Trophoblast cell (in vitro differentiated cells and primary cell): ENCODE measurements around the gene ATP2C2.

Experiments
- DNase-seq, 2 donors: peaks; one replicate each; pipeline ENCODE4 v3.0.0-alpha.2; 2016
- H2AFZ ChIP-seq: 2 replicates; pipeline ENCODE4 v1.6.1; 2013; ENCODE audit warnings: low read length, moderate library complexity, mild to moderate bottlenecking; ENCODE audit not compliant: insufficient read depth, poor library complexity
- H2AK5ac ChIP-seq: 2 replicates; pipeline ENCODE4 v1.6.1; 2013; ENCODE audit warnings: mild to moderate bottlenecking, low read length
- H2BK120ac ChIP-seq: 2 replicates; pipeline ENCODE4 v1.6.1; 2013; ENCODE audit warnings: low read length, mild to moderate bottlenecking, moderate library complexity; ENCODE audit not compliant: insufficient read depth, poor library complexity
- H2BK12ac ChIP-seq: 2 replicates; pipeline ENCODE4 v1.6.1; 2013; ENCODE audit warnings: mild to moderate bottlenecking, low read length, moderate library complexity
- H2BK5ac ChIP-seq: 2 replicates; pipeline ENCODE4 v1.6.1; 2013; ENCODE audit warnings: low read length, low read depth, moderate library complexity, mild to moderate bottlenecking; ENCODE audit not compliant: poor library complexity
- H3K14ac ChIP-seq: 2 replicates; pipeline ENCODE4 v1.6.1; 2013; ENCODE audit warnings: mild to moderate bottlenecking, low read length
- H3K18ac ChIP-seq: 2 replicates; pipeline ENCODE4 v1.6.1; 2013; ENCODE audit warnings: mild to moderate bottlenecking, low read length
- H3K23ac ChIP-seq: 2 replicates; pipeline ENCODE4 v1.6.1; 2013; ENCODE audit warnings: low read length
- H3K27ac ChIP-seq: 2 replicates; pipeline ENCODE4 v1.5.1; 2013; ENCODE audit warnings: low read depth, mild to moderate bottlenecking, inconsistent platforms, low read length, moderate library complexity
- H3K27me3 ChIP-seq: 2 replicates; pipeline ENCODE4 v1.6.1; 2013; ENCODE audit warnings: inconsistent platforms, mild to moderate bottlenecking, low read length, moderate library complexity; ENCODE audit not compliant: insufficient read depth
- H3K36me3 ChIP-seq, 2 experiments: 1 replicate in 1 of 2; 2 replicates in 1 of 2; pipeline ENCODE4 v1.6.1; 2013; ENCODE audit warnings: low read length in 2 of 2, mild to moderate bottlenecking in 2 of 2, moderate library complexity in 1 of 2; ENCODE audit not compliant: insufficient read depth in 2 of 2, control insufficient read depth in 1 of 2
- H3K4ac ChIP-seq: 2 replicates; pipeline ENCODE4 v1.6.1; 2013; ENCODE audit warnings: low read depth, mild to moderate bottlenecking, low read length, moderate library complexity
- H3K4me1 ChIP-seq, 2 experiments: 1 replicate in 1 of 2; 2 replicates in 1 of 2; pipeline ENCODE4 v1.6.1; 2013; ENCODE audit warnings: low read length in 2 of 2, mild to moderate bottlenecking in 2 of 2, moderate library complexity in 1 of 2; ENCODE audit not compliant: insufficient read depth in 2 of 2, control insufficient read depth in 1 of 2
- H3K4me2 ChIP-seq: 2 replicates; pipeline ENCODE4 v1.6.1; 2013; ENCODE audit warnings: inconsistent platforms, mild to moderate bottlenecking, low read length, moderate library complexity
- H3K4me3 ChIP-seq: 2 replicates; pipeline ENCODE4 v1.5.1; 2013; ENCODE audit warnings: mild to moderate bottlenecking, low read depth, low read length, inconsistent platforms
- H3K79me1 ChIP-seq: one replicate; pipeline ENCODE4 v1.6.1; 2013; ENCODE audit warnings: low read length
- H3K79me2 ChIP-seq: 2 replicates; pipeline ENCODE4 v1.6.1; 2013; ENCODE audit warnings: low read length, mild to moderate bottlenecking; ENCODE audit not compliant: control insufficient read depth, insufficient read depth, poor library complexity
- H3K9ac ChIP-seq: 2 replicates; pipeline ENCODE4 v1.6.1; 2013; ENCODE audit warnings: mild to moderate bottlenecking, low read length
- H3K9me3 ChIP-seq: 2 replicates; pipeline ENCODE4 v1.6.1; 2013; ENCODE audit warnings: low read depth, mild to moderate bottlenecking, control low read depth, inconsistent platforms, low read length; ENCODE audit not compliant: insufficient read depth
- H4K12ac ChIP-seq: 2 replicates; pipeline ENCODE4 v1.6.1; 2013; ENCODE audit warnings: low read depth, mild to moderate bottlenecking, low read length, moderate library complexity
- H4K8ac ChIP-seq: 2 replicates; pipeline ENCODE4 v1.6.1; 2013; ENCODE audit warnings: low read depth, mild to moderate bottlenecking, low read length, moderate library complexity
- H4K91ac ChIP-seq: one replicate; pipeline ENCODE4 v1.6.1; 2013; ENCODE audit warnings: low read depth, mild to moderate bottlenecking, low read length, moderate library complexity
- WGBS: extraction: QIAGEN DNeasy Blood & Tissue Kit; methylation state at CpG from one replicate; pipeline ENCODE4 v1.1.7; 2013; ENCODE audit warnings: missing lambda C conversion rate; ENCODE audit not compliant: insufficient read length, insufficient coverage; ENCODE audit errors: extremely low coverage; 5-methylcytosine and 5-hydroxymethylcytosine counted together

ATP2C2 gene

DNA sequence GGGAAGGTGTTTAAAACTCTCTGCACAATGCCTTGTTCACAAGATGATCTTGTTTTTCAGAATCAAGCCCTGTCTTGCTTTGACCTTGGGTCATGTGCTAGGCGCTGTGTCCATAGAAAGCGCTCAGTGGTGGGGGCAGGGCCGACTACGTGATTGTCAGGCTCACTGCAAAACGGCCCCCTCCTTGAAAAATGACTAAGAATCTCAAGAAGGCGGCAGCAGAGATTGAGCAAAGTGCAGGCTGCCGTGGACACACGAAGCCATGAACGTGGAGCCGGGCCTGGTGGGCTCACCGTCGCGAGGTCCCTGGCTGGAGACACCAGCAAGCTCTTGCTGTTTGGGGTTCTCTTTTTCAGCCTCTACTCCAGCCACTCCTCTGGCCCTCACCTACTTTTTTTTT, 10.2 kb downstream of the ATP2C2 start:
- Histone ChIP-seq H3K4me1 (peaks cover 4 to 10% of the 10 kb centered on the region in 2 experiments), H2AFZ (no peak overlapping the region), H2BK5ac (no peak overlapping the region), H3K79me1 (no peaks in the 10 kb centered on the region), H3K36me3 (no peaks in the 10 kb centered on the region), H4K12ac (no peak overlapping the region), H2AK5ac (no peak overlapping the region), H3K4ac (no peak overlapping the region), H3K9ac (no peak overlapping the region), H3K27ac (no peak overlapping the region), H3K18ac (no peak overlapping the region), H3K27me3 (no peaks in the 10 kb centered on the region), H3K9me3 (peaks cover 2% of the 10 kb centered on the region), H4K91ac (no peak overlapping the region), H2BK12ac (no peak overlapping the region), H2BK120ac (no peak overlapping the region), H4K8ac (no peak overlapping the region), H3K79me2 (no peaks in the 10 kb centered on the region), H3K4me2 (no peak overlapping the region), H3K23ac (no peak overlapping the region), H3K4me3 (no peak overlapping the region), H3K14ac (no peak overlapping the region)
- WGBS: no CpG with 5 or more reads among the region's 13 CpGs
- DNase-seq: no peak

DNA sequence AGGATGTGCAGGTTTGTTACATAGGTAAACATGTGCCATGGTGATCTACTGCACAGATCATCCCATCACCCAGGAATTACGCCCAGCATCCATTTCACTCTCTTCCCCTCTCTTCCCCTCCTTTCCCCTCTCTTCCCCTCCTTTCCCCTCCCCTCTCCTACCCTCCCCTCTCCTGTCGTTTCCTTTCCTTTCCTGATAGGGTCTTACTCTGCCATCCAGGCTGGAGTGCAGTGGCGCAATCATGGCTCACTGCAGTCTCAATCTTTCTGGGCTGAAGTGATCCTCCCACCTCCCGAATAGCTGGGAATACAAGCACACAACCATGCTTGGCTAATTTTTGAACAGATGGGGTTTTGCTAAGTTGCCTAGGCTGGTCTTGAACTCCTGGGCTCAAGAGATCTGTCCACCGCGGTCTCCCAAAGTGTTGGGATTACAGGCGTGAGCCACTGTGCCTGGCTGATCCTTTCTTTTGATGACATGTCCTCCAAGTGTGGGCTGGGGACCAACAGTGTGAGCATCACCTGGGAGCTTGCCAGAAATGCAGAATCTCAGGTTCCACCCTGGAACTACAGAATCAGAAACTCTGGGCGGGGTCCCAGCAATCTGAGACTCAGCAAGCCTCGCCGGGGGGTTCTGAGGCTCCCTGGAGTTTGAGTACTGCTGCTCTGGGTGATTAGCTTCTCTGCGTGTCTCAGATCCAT, 10.8 kb downstream of the ATP2C2 start:
- Histone ChIP-seq H3K79me1 (no peaks in the 10 kb centered on the region), H4K12ac (no peak overlapping the region), H2AK5ac (no peak overlapping the region), H2BK5ac (no peak overlapping the region), H3K4me3 (no peak overlapping the region), H3K18ac (no peak overlapping the region), H3K4me2 (no peak overlapping the region), H3K36me3 (no peaks in the 10 kb centered on the region), H4K91ac (no peak overlapping the region), H3K23ac (no peak overlapping the region), H2BK120ac (no peak overlapping the region), H4K8ac (no peak overlapping the region), H3K27ac (no peak overlapping the region), H3K79me2 (no peaks in the 10 kb centered on the region), H3K27me3 (no peaks in the 10 kb centered on the region), H3K4me1 (peaks cover 4 to 10% of the 10 kb centered on the region in 2 experiments), H3K14ac (no peak overlapping the region), H3K9me3 (peaks cover 2% of the 10 kb centered on the region), H3K4ac (no peak overlapping the region), H3K9ac (no peak overlapping the region), H2AFZ (no peak overlapping the region), H2BK12ac (no peak overlapping the region)
- no peak for DNase-seq
- WGBS: no CpG with 5 or more reads among the region's 11 CpGs

GRCh38 chr16:84379709-84380362, 11.5 kb downstream of the ATP2C2 start:
- H3K4me3 ChIP-seq: no peak overlapping the region
- no peak overlapping the region for H3K4me2 ChIP-seq
- H3K4ac ChIP-seq: no peak overlapping the region
- H3K4me1 ChIP-seq: peaks cover 4 to 10% of the 10 kb centered on the region in 2 experiments
- H2BK12ac ChIP-seq: no peak overlapping the region
- H3K9ac ChIP-seq: no peak overlapping the region
- no peak overlapping the region for H2AK5ac ChIP-seq
- no peak for DNase-seq
- H2BK120ac ChIP-seq: no peak overlapping the region
- no peak overlapping the region for H3K18ac ChIP-seq
- H3K79me1 ChIP-seq: no peaks in the 10 kb centered on the region
- no peak overlapping the region for H4K12ac ChIP-seq
- no CpG with 5 or more reads among the region's 3 CpGs for WGBS
- no peak overlapping the region for H3K23ac ChIP-seq
- H4K8ac ChIP-seq: no peak overlapping the region
- no peak overlapping the region for H3K27ac ChIP-seq
- no peak overlapping the region for H2AFZ ChIP-seq
- H4K91ac ChIP-seq: no peak overlapping the region
- no peak overlapping the region for H2BK5ac ChIP-seq
- no peaks in the 10 kb centered on the region for H3K27me3 ChIP-seq
- H3K36me3 ChIP-seq: no peaks in the 10 kb centered on the region
- no peak overlapping the region for H3K14ac ChIP-seq
- H3K79me2 ChIP-seq: no peaks in the 10 kb centered on the region
- peaks cover 2% of the 10 kb centered on the region for H3K9me3 ChIP-seq

GRCh38 chr16:84380405-84380804, 12.1 kb downstream of the ATP2C2 start:
- Histone ChIP-seq H3K9ac (no peak overlapping the region), H3K4me3 (no peak overlapping the region), H2AK5ac (no peak overlapping the region), H2AFZ (no peak overlapping the region), H4K12ac (no peak overlapping the region), H2BK12ac (no peak overlapping the region), H3K23ac (no peak overlapping the region), H3K4me2 (no peak overlapping the region), H4K91ac (no peak overlapping the region), H2BK120ac (no peak overlapping the region), H3K14ac (no peak overlapping the region), H3K36me3 (no peaks in the 10 kb centered on the region), H3K79me1 (no peaks in the 10 kb centered on the region), H3K27ac (no peak overlapping the region), H3K27me3 (no peaks in the 10 kb centered on the region), H3K4me1 (peaks cover 4 to 10% of the 10 kb centered on the region in 2 experiments), H3K9me3 (peaks cover 2% of the 10 kb centered on the region), H3K18ac (no peak overlapping the region), H3K4ac (no peak overlapping the region), H2BK5ac (no peak overlapping the region), H3K79me2 (no peaks in the 10 kb centered on the region), H4K8ac (no peak overlapping the region)
- no CpG with 5 or more reads among the region's 8 CpGs for WGBS
- DNase-seq: no peak
